Rectal smooth muscle tissue (tissue), 1 donor: ENCODE measurements around the gene CALCR.
"Not testable (repeated sequence)": the region's sequence is repeated elsewhere in the genome, so short reads cannot be mapped to it uniquely, and the experiment has no call there.

ENCODE experiments used
- H3K27ac ChIP-seq: one replicate; pipeline ENCODE4 v1.7.0; 2013; ENCODE audit warnings: low read depth, low read length, inconsistent platforms
- H3K27me3 ChIP-seq: one replicate; pipeline ENCODE4 v1.7.0; 2013; ENCODE audit warnings: low read length; ENCODE audit not compliant: control insufficient read depth, insufficient read depth
- H3K36me3 ChIP-seq: one replicate; pipeline ENCODE4 v1.7.0; 2013; ENCODE audit warnings: low read length; ENCODE audit not compliant: control insufficient read depth, insufficient read depth
- H3K4me1 ChIP-seq: one replicate; pipeline ENCODE4 v1.7.0; 2013; ENCODE audit warnings: low read length; ENCODE audit not compliant: control insufficient read depth, insufficient read depth
- H3K4me3 ChIP-seq: one replicate; pipeline ENCODE4 v1.7.0; 2013; ENCODE audit warnings: low read length
- H3K9ac ChIP-seq: one replicate; pipeline ENCODE4 v1.7.0; 2013; ENCODE audit warnings: low read length

CALCR gene

DNA sequence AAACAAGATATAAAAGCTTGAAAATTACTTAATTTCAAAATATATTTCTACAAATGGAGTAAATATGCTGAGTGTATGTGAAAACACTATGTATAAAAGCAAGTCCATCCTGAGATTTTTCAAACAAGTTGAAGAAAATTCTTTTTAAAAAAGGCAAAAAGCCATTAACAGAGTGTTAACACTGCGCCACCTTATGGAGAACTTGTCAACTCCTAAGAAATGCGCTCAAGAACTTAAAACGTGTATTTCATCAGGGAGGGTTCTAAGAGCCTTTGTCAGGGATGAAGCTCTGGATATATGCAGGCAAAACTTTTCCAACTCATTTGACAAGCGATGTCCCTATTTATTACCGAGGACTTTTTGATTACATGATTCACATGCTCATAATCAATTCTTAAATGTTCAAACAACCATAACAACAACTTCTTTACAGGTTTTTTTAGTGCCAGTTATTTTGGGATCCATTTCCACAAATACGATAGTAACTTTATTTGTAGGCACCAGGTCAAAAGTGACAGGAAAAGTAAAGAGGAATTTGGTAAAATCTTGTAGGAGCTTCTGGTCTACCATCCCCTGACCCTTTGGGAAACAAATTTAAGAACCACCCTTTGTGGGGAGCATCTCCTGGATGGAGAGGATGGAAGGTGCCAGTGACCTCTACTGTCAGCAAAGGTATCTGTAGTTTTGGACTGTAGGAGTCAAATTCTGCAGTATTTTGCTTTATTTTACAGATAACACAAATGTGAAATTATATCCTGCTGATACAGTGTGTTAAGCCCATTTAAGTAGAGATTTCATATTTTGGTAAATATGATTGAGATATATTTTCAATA lies 23.2 kb downstream of the CALCR start:
- H3K4me1 ChIP-seq: no peaks in the 10 kb centered on the region
- no peak overlapping the region for H3K27ac ChIP-seq
- H3K4me3 ChIP-seq: no peak overlapping the region
- H3K27me3 ChIP-seq: no peaks in the 10 kb centered on the region
- no peaks in the 10 kb centered on the region for H3K36me3 ChIP-seq
- H3K9ac ChIP-seq: no peak overlapping the region

DNA sequence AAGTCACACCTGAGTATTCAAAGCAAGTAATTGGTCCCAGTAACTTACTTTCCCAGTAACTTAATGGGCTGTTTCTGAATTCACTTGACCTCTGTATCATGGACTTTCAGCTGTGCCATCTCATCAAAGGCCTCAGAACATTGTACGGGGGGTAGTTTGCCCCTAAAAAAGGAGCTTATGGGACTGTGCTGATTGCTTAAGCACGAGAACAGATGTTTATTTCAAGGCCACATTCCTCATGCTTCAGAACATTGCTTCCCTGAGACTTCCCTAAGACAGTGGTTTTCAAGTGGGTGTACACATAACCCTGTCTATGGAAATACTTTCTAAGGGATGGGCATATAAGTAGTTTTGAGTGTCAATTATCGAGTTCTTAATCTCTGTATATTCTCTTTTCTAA lies 26.8 kb downstream of the CALCR start:
- Histone ChIP-seq H3K27ac (no peak overlapping the region), H3K4me3 (no peak overlapping the region)

DNA sequence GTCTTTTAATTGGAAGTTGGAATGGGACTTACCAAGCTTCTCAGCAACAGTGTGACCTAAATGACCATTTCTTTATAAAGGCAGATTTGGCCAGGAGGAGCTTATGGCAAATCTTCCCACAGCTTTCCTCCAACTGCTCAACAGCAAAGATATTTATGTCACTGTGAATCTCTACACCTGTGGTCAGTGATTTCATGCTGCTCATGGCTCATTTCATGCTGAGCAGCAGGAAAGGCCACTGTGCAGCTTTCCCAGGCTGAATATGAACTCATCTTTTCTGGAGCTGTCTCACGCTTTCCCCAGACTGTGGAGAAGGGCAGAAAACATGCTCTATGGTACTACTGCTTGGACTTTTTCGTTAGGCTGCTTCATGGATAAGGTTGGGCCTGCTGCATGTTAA lies 29.8 kb downstream of the CALCR start:
- Histone ChIP-seq H3K4me1 (no peaks in the 10 kb centered on the region), H3K4me3 (no peak overlapping the region), H3K27me3 (no peaks in the 10 kb centered on the region), H3K9ac (no peak overlapping the region), H3K36me3 (no peaks in the 10 kb centered on the region), H3K27ac (no peak overlapping the region)

More for the DNA sequence above, 26.8 kb downstream of the CALCR start:
- no peaks in the 10 kb centered on the region for H3K36me3 ChIP-seq
- no peaks in the 10 kb centered on the region for H3K27me3 ChIP-seq
- no peak overlapping the region for H3K9ac ChIP-seq
- H3K4me1 ChIP-seq: no peaks in the 10 kb centered on the region

DNA sequence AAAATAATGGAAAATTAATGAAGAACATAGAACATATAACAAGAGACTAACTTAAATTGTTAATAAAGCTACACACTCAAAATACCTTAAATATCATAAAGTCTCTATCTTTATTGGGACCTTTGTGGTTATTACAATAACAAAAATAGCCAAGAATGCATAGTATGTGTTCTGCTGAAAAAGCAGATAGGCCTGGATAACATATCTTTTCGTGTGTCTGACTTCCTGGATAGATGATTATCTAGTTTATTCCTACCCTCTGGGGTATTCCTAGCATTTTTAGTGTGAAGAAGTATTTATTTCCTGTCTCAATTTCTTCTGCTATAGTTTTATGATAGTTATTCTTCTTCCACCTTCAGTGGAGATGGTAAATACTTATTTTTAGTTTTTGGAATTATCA lies 36.5 kb downstream of the CALCR start:
- Histone ChIP-seq H3K9ac (no peak overlapping the region), H3K4me3 (no peak overlapping the region), H3K27me3 (no peaks in the 10 kb centered on the region), H3K4me1 (no peaks in the 10 kb centered on the region), H3K27ac (no peak overlapping the region), H3K36me3 (no peaks in the 10 kb centered on the region)

DNA sequence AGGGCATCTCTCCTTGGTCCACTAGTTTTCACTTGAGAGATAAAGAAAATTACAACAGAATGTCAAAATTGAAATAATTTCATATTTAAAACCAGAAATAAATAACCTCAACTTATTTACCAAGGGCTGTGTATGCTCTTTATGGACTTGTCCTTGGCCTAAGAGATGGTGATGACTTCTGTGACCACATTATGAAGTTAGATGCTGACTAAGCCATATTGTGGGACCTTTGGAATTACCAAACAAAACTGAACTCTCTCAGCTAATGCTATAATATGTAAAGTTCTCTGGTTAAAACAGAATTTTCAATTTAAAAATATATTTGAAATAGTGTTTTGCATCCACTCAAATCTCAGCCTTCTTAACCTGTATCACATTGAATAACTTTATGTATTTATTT lies 38.9 kb downstream of the CALCR start:
- H3K27ac ChIP-seq: no peak overlapping the region
- H3K4me3 ChIP-seq: no peak overlapping the region
- H3K9ac ChIP-seq: no peak overlapping the region
- no peaks in the 10 kb centered on the region for H3K27me3 ChIP-seq
- H3K4me1 ChIP-seq: no peaks in the 10 kb centered on the region
- H3K36me3 ChIP-seq: no peaks in the 10 kb centered on the region

DNA sequence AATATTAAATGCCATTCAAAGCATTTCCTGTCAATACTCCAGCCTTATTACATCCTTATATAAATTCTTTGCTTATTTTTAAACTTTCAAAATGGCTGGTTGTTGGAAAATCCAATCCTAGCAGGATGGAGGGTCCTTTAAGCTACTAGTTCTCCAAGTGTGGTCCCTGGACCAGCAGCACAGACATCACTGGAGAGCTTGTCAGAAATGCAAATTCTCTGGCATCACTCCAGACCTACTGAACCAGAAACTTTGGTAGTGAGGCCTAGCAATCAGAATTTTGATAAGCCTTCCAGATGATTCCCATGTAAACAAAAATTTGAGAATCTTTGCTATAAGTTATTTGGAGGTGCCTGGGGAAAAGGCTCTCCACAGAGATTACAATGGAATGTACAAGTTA lies 43.8 kb downstream of the CALCR start:
- no peaks in the 10 kb centered on the region for H3K36me3 ChIP-seq
- H3K4me1 ChIP-seq: no peaks in the 10 kb centered on the region
- H3K27me3 ChIP-seq: no peaks in the 10 kb centered on the region
- no peak overlapping the region for H3K4me3 ChIP-seq
- no peak overlapping the region for H3K9ac ChIP-seq
- no peak overlapping the region for H3K27ac ChIP-seq

DNA sequence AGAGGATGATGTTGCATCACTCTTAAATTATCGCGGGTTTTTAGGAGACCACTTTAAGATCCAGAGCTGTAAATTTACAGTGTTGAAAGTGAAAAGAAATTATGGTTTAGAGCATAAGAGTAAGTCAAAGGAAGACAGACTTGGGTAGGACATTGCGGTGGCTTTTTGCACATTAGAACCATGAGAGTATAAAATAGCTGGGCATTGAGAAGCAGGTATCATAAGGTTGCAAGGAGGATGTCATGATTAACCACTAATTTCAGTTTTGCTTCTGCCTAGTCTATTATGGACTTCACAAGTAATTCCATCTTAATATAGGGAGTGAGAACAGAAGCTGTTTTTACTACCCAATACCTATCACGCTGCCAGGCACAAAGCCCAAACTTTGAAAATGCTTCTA lies 57.7 kb downstream of the CALCR start:
- Histone ChIP-seq H3K27ac (no peak overlapping the region), H3K27me3 (no peaks in the 10 kb centered on the region), H3K4me3 (no peak overlapping the region), H3K9ac (no peak overlapping the region), H3K4me1 (no peaks in the 10 kb centered on the region), H3K36me3 (no peaks in the 10 kb centered on the region)

DNA sequence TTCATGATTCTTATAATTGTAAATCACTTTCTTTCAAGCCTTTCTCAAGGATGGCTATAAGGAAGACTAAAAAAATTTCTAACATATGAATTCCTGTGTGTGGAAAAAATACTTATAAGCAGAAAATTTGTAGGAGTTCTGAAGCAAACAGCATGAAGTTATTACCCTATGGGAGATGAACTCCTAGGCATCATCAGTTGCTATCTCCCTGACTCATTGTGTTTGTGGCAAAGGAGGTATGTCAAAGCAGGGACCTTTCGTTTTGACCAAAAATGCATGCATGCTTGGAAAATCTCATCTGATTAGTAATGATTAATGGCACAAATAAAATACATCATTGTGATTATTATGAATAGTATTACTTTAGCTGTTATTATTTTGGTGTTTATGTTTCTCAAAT lies 59.4 kb downstream of the CALCR start:
- Histone ChIP-seq H3K27ac (no peak overlapping the region), H3K4me3 (no peak overlapping the region), H3K27me3 (no peaks in the 10 kb centered on the region), H3K4me1 (no peaks in the 10 kb centered on the region), H3K36me3 (no peaks in the 10 kb centered on the region), H3K9ac (no peak overlapping the region)

DNA sequence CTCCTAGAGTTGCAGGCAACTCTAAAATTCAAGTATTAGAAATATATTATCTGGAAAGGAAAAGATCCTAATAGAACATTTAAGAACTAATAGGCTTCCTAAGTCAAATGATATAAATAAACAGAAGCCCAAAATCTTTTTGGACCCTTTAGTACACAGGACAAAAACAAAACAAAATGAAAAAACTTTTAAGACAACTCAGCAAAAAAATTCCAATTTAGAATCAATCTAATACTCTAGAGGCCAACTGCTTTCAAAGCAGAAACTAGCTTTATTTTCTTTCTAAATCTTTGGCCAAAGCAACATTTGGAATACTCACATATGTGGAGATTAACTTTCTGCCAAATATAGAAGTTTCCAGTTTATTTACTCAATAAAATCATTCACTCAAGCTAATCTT lies 65.2 kb downstream of the CALCR start:
- Histone ChIP-seq H3K9ac (no peak overlapping the region), H3K4me3 (no peak overlapping the region), H3K36me3 (no peaks in the 10 kb centered on the region), H3K27me3 (no peaks in the 10 kb centered on the region), H3K4me1 (no peaks in the 10 kb centered on the region), H3K27ac (no peak overlapping the region)

DNA sequence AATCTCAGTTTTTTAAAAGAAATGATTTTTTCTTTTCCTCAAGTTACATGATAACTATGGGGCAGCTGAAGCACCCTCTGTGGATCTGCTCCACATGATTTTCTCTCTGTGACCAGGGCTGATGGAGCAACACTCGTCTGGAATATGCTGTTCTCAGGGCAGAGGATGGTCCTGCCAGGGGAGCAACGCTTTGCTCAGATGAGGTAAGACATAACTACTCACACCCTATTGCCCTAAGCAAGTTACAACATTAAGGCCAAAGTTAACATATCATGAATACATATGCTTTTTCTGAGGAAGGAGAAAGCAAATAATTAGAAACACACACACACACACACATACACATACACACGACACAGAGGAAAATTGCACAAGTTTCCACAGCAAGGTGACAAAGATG lies 71.4 kb downstream of the CALCR start:
- H3K4me3 ChIP-seq: no peak overlapping the region
- no peak overlapping the region for H3K27ac ChIP-seq
- H3K9ac ChIP-seq: no peak overlapping the region
- no peaks in the 10 kb centered on the region for H3K27me3 ChIP-seq
- no peaks in the 10 kb centered on the region for H3K36me3 ChIP-seq
- H3K4me1 ChIP-seq: no peaks in the 10 kb centered on the region

DNA sequence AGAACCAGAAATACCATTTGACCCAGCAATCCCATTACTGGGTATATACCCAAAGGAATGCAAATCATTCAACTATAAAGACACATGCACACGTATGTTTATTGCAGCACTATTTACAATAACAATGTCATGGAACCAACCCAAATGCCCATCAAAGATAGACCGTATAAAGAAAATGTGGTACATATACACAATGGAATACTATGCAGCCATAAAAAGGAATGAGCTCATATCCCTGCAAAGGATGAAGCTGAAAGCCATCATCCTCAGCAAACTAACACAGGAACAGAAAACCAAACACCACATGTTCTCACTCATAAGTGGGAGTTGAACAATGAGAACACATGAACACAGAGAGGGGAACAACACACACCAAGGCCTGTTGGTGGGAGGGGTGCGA lies 82.7 kb downstream of the CALCR start:
- not testable (repeated sequence) for H3K27me3 ChIP-seq, H3K36me3 ChIP-seq, H3K9ac ChIP-seq, H3K4me3 ChIP-seq, H3K4me1 ChIP-seq, H3K27ac ChIP-seq

DNA sequence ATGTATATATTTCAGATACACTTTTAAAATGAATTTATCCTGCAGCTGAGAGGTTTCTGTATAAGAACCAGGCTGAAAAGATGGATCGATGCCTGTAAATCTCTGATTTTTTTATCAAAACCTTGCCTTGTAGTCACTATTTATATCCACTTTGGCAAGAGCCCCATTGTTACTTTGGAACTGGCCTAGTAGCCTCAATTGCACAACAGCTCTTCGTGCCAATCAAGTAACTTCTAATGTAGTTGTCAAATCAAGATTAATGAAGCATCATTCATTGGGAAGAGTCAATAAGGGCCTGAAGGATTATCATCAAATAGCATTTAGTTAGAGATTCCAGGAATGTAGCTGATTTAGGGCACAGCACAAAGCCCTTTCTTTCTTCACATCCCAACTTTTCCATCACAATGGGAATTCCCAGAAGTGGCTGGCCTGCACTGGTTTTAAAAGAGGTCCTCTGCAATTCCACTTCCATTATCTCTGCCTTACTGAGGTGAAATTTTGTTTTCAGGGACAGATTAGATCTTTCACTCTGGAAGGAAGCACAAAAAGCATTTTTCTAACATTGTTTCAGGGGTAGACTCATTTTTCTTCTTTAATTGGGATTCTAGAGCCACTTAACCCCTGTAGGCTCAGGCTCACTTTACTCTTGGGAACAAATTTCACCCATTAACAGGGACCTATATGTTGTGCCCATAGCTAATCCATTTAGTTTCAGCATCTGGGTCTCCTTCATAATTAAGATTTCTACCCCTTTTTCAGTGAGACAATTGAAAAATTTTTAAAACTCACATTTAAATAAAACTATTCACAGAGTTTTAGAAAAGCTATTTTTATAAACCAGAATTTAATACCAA lies 97.8 kb downstream of the CALCR start:
- Histone ChIP-seq H3K4me3 (no peak overlapping the region), H3K36me3 (no peaks in the 10 kb centered on the region), H3K4me1 (no peaks in the 10 kb centered on the region), H3K27ac (no peak overlapping the region), H3K9ac (no peak overlapping the region), H3K27me3 (no peaks in the 10 kb centered on the region)

DNA sequence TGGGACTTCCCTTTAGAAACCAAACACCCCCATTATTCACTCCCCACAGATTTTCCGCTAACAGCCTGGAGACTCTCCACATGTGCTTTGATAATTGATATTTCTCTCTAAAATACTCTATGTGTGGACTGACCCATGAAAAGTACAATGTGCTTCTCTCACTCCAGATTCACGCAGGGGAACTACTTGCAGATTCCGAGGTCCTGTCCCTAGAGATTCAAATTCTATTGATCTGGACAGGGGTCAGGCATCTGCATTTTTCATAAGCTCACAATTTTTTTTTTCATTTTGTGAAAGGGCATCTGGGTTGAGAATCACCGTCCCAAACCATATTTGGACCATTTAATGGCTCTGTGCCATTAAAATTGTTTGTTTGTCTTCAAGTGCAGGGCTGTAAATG lies 98.7 kb downstream of the CALCR start:
- Histone ChIP-seq H3K27ac (no peak overlapping the region), H3K4me3 (no peak overlapping the region), H3K36me3 (no peaks in the 10 kb centered on the region), H3K27me3 (no peaks in the 10 kb centered on the region), H3K9ac (no peak overlapping the region), H3K4me1 (no peaks in the 10 kb centered on the region)
